Nephron progenitor cell (in vitro differentiated cells): Measurements from ENCODE around the gene GRIK1.

Source experiments
- DNase-seq: peaks from one replicate; pipeline ENCODE4 v3.0.0; 2021
- H3K27ac Mint-ChIP-seq: 2 replicates; pipeline ENCODE4 v1.8.0; 2021; ENCODE audit warnings: mild to moderate bottlenecking, moderate library complexity, mixed read lengths
- H3K27me3 Mint-ChIP-seq: 2 replicates; pipeline ENCODE4 v1.8.0; 2021; ENCODE audit warnings: mild to moderate bottlenecking, low read depth, mixed read lengths; ENCODE audit not compliant: poor library complexity
- H3K36me3 Mint-ChIP-seq: 2 replicates; pipeline ENCODE4 v1.8.0; 2021; ENCODE audit warnings: low read depth, mixed read lengths
- H3K4me1 Mint-ChIP-seq: 2 replicates; pipeline ENCODE4 v1.8.0; 2021; ENCODE audit warnings: mixed read lengths
- H3K4me3 Mint-ChIP-seq: 2 replicates; pipeline ENCODE4 v1.8.0; 2021; ENCODE audit warnings: mild to moderate bottlenecking, moderate library complexity, mixed read lengths
- H3K9me3 Mint-ChIP-seq: 2 replicates; pipeline ENCODE4 v1.8.0; 2021; ENCODE audit warnings: mild to moderate bottlenecking, moderate library complexity, mixed read lengths
- TF ChIP-seq, protein P1 (sequence below): fragments of 200-600 bp; sonication (generic); IDR thresholded peaks from 2 replicates; pipeline ENCODE4 v1.5.0; 2021; ENCODE audit warnings: antibody characterized with exemption

Gene GRIK1

DNA sequence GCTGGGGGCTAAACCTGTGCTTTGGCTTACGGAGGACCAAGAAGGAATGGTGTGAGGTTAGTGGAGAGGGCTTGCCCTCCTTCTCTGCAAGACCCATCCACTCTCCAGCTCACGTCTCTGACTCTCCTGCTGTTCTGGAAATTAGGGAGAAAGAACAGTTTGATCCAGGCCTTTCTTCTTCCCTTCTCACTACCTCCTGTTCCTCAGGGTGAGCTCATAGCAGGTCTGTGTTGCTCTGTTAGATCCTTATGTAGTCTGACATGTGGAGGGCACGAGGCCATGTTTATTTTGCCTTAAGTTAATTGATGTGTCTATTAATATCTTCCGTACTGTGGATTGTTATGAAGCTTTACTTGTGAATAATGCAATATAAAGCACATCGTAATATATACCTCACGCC is 315.0 kb downstream of the GRIK1 start:
- Mint-ChIP-seq H3K4me3 (no peak overlapping the region), H3K27me3 (peaks cover 2% of the 10 kb centered on the region), H3K4me1 (no peaks in the 10 kb centered on the region), H3K36me3 (no peaks in the 10 kb centered on the region), H3K9me3 (no peaks in the 10 kb centered on the region), H3K27ac (no peak overlapping the region)
- TF ChIP-seq, protein P1, sequence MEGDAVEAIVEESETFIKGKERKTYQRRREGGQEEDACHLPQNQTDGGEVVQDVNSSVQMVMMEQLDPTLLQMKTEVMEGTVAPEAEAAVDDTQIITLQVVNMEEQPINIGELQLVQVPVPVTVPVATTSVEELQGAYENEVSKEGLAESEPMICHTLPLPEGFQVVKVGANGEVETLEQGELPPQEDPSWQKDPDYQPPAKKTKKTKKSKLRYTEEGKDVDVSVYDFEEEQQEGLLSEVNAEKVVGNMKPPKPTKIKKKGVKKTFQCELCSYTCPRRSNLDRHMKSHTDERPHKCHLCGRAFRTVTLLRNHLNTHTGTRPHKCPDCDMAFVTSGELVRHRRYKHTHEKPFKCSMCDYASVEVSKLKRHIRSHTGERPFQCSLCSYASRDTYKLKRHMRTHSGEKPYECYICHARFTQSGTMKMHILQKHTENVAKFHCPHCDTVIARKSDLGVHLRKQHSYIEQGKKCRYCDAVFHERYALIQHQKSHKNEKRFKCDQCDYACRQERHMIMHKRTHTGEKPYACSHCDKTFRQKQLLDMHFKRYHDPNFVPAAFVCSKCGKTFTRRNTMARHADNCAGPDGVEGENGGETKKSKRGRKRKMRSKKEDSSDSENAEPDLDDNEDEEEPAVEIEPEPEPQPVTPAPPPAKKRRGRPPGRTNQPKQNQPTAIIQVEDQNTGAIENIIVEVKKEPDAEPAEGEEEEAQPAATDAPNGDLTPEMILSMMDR, result no peak
- DNase-seq, result no peak

DNA sequence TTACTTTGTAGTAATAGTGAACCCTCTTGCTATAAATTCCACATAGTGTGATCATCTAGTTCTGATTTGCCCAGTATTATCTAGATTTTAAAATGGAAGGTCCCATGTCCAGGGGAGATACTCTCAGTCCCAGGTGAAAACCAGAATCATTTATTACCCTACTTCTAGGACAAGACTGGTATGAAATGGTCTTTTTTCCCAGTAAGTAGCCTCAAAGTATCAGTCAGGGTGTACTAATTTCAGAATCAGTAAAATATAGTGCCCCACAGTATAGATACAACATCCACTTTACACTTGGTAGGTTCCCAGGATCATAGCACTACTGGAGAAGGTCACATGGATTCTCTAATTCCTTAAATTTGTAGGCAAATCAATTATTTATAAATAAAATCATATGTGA is 318.3 kb downstream of the GRIK1 start:
- TF ChIP-seq, protein P1, result no peak
- H3K27ac Mint-ChIP-seq, result no peak overlapping the region
- H3K27me3 Mint-ChIP-seq, result peaks cover 5% of the 10 kb centered on the region
- H3K4me1 Mint-ChIP-seq, result no peaks in the 10 kb centered on the region
- H3K4me3 Mint-ChIP-seq, result no peak overlapping the region
- no peaks in the 10 kb centered on the region for H3K9me3 Mint-ChIP-seq
- DNase-seq, result no peak
- no peaks in the 10 kb centered on the region for H3K36me3 Mint-ChIP-seq

DNA sequence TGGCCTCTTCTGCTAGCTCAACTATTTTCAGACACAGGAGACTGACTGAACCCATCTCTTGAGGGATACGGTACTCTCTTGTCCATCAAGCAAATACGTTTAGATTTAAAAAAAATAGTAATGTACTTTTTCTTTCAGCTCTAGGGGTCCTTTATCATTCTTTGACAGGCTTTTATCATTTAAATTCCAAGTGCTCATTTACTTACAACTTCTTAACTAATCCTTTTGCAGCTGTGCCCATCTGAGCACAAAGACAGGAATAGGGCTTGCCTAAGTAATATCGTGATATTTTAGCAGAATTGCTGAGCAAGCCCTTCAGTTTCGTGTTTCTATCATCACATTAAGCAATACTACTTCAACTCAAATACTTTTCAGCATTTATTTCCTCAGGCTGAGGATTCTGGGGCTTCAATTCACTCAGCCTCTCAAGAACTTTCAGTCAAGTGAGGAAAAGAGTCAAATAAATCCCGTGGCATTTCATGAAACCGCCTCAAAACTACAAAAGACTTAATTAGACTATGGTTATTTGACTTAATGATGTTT is 323.5 kb downstream of the GRIK1 start:
- Mint-ChIP-seq H3K4me1 (peaks cover 11% of the 10 kb centered on the region), H3K27me3 (peaks cover 2% of the 10 kb centered on the region), H3K9me3 (no peaks in the 10 kb centered on the region), H3K27ac (no peak overlapping the region), H3K4me3 (no peak overlapping the region), H3K36me3 (no peaks in the 10 kb centered on the region)
- TF ChIP-seq, protein P1, result no peak
- no peak for DNase-seq

DNA sequence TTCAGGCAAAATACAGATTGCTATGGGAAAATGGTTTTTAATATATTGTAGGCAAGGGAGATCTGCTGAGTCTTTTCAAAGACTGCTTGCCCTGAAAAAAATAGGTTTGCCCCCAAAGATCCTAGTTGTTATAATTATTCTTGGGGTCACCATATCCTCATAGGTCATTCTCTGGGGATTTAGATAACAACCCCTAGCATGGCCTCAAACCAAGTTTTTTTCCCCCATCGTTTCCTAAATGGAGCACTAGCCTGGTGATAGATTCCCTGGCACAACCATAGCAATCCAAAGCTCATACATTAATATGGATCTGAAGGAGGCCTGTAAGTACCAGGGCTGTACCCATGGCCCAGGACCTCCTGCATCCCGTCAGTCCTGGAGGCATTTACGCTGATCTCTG is 325.9 kb downstream of the GRIK1 start:
- Mint-ChIP-seq H3K36me3 (no peaks in the 10 kb centered on the region), H3K4me3 (no peak overlapping the region), H3K27me3 (peaks cover 2% of the 10 kb centered on the region), H3K4me1 (peaks cover 11% of the 10 kb centered on the region), H3K27ac (no peak overlapping the region), H3K9me3 (no peaks in the 10 kb centered on the region)
- DNase-seq, result no peak
- TF ChIP-seq, protein P1, result no peak

DNA sequence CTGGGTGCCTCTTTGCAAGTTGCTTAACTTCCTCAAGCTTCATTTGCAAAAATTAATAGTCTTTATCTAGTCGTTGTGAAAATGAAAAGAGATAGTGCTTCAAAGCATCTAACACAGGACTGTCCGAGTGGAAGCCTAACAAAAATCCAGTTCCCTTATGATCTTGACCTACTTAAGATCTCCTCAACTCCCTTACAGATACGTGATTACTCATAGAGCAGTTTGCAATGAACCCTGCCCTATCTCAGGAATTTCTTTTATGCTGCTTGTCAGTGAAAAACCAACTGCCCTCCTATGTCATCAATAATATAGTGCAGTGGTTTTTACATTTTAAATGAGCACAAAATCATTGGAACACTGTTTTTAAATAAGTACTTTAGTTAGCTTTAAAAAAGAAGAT is 326.8 kb downstream of the GRIK1 start:
- H3K4me3 Mint-ChIP-seq, result no peak overlapping the region
- H3K27ac Mint-ChIP-seq, result no peak overlapping the region
- H3K36me3 Mint-ChIP-seq, result no peaks in the 10 kb centered on the region
- H3K27me3 Mint-ChIP-seq, result no peaks in the 10 kb centered on the region
- TF ChIP-seq, protein P1, result no peak
- no peak for DNase-seq
- H3K9me3 Mint-ChIP-seq, result no peaks in the 10 kb centered on the region
- peaks cover 11% of the 10 kb centered on the region for H3K4me1 Mint-ChIP-seq

DNA sequence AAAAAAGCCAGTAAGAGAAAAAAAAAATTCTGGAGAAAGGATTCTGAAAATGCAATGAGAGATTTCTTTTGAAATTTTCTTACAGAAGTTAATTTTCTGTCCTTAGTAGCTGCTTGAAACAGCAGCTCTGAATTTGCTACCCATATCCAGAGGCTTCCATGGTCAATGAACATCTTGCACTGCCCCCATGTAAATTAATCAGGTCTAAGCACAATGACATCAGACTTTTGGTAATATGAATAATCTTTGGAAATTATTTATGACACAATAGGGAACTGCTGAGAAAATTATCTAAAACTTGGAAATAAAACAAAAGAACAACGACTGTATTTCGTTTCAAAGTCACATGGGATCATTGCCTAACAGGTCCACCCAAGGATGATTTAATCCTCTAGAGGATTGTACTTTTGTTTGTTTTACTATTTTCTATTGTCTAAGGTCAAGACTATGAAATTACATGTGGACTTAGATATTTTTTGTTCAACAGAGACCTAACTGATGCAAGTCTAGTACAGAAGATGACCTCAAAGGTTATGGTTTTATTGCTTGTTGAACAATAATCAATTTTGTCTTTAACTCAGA is 328.9 kb downstream of the GRIK1 start:
- no peak overlapping the region for H3K27ac Mint-ChIP-seq
- DNase-seq, result no peak
- H3K4me3 Mint-ChIP-seq, result no peak overlapping the region
- peaks cover 11% of the 10 kb centered on the region for H3K4me1 Mint-ChIP-seq
- TF ChIP-seq, protein P1, result no peak
- H3K36me3 Mint-ChIP-seq, result no peaks in the 10 kb centered on the region
- H3K27me3 Mint-ChIP-seq, result no peaks in the 10 kb centered on the region
- H3K9me3 Mint-ChIP-seq, result no peaks in the 10 kb centered on the region
